A673 (cell line): Measurements from ENCODE around the gene KNDC1.

ENCODE experiments used
- EZH2 ChIP-seq: fragments of 200-600 bp; sonication (generic); IDR thresholded peaks from 2 replicates; pipeline ENCODE4 v1.6.1; 2017; ENCODE audit warnings: borderline replicate concordance, low read depth, mild to moderate bottlenecking, mixed read lengths, antibody characterized with exemption, low read length; ENCODE audit not compliant: poor library complexity, severe bottlenecking
- TF ChIP-seq, protein P1 (sequence below): fragments of 300-800, 200-600 bp; sonication (generic); conservative IDR thresholded peaks from 2 replicates; pipeline ENCODE4 v1.5.1; 2017; ENCODE audit warnings: low read depth, mild to moderate bottlenecking, antibody characterized with exemption, low read length, moderate library complexity, mixed read lengths

DNA sequence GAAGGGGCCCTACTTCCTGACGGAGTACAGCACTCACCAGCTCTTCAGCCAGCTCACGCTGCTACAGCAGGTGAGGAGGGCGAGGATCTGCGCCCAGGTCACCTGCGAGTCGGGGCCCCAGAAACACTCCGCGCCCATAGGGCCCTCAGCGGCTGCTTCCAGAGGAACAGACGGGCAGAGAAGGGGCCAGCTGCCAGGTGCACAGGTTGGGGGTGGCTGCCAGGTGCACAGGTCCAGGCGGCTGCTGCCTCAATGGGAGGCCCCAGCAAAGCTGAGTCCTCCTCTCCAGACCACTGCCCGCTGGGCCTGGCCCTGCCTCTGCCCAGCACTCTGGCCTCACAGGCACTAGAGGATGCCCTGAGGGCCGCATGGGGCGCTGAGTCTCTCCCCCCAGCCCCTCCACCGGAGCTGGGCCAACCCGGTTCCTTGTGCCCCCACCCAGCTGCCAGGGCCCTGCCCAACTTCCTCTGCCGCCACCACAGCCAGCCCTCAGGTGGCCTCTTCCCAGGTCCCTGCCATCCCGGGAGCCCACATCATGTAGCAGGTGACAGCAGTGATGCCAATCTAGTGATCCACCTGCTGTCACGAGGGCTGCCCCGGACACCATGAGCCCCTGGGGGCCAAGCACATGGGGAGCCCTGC is 53.0 kb downstream of the KNDC1 start:
- TF ChIP-seq, protein P1, sequence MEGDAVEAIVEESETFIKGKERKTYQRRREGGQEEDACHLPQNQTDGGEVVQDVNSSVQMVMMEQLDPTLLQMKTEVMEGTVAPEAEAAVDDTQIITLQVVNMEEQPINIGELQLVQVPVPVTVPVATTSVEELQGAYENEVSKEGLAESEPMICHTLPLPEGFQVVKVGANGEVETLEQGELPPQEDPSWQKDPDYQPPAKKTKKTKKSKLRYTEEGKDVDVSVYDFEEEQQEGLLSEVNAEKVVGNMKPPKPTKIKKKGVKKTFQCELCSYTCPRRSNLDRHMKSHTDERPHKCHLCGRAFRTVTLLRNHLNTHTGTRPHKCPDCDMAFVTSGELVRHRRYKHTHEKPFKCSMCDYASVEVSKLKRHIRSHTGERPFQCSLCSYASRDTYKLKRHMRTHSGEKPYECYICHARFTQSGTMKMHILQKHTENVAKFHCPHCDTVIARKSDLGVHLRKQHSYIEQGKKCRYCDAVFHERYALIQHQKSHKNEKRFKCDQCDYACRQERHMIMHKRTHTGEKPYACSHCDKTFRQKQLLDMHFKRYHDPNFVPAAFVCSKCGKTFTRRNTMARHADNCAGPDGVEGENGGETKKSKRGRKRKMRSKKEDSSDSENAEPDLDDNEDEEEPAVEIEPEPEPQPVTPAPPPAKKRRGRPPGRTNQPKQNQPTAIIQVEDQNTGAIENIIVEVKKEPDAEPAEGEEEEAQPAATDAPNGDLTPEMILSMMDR, result no peak
- TF ChIP-seq EZH2, result no peak
